Measurements from ENCODE around the gene MAP4K5.
A peak's percentile ranks its signal among the peaks of the same experiment; 100 is the strongest.

The MAP4K5 gene

GRCh38 chr14:50399251-50400032 lies 132.9 kb downstream of the MAP4K5 start:
- no peak for DNase-seq (ENCODE audit: low spot score)

GRCh38 chr14:50398189-50398580 lies 134.2 kb downstream of the MAP4K5 start:
- DNase-seq (ENCODE audit: low spot score), result no peak

GRCh38 chr14:50397390-50398188 lies 134.8 kb downstream of the MAP4K5 start:
- DNase-seq (ENCODE audit: low spot score), result peak; percentile 24

- DNase-seq (ENCODE audit: low spot score), result peak; percentile 63
These were observed 135.6 kb downstream of the MAP4K5 start, which contains the start of gene CDKL1 for GRCh38 chr14:50396631-50397389. CDKL1 (minus strand) TSS chr14:50396881; CDS start chr14:50395868, 1,013 bp downstream.

- no peak for DNase-seq (ENCODE audit: low spot score)
These were observed 136.9 kb downstream of the MAP4K5 start for GRCh38 chr14:50395448-50395847.

- DNase-seq (ENCODE audit: low spot score), result no peak
These were observed 137.7 kb downstream of the MAP4K5 start for GRCh38 chr14:50394713-50395112.

GRCh38 chr14:50389668-50390441 lies 142.5 kb downstream of the MAP4K5 start:
- peak; percentile 53 for DNase-seq (ENCODE audit: low spot score)

GRCh38 chr14:50388256-50388931 lies 144.0 kb downstream of the MAP4K5 start:
- no peak for DNase-seq (ENCODE audit: low spot score)

GRCh38 chr14:50387548-50387947 lies 144.8 kb downstream of the MAP4K5 start:
- no peak for DNase-seq (ENCODE audit: low spot score)

- no peak for DNase-seq (ENCODE audit: low spot score)
These were observed 148.6 kb downstream of the MAP4K5 start for GRCh38 chr14:50383618-50384225.

- DNase-seq (ENCODE audit: low spot score), result no peak
These were observed 150.5 kb downstream of the MAP4K5 start for GRCh38 chr14:50381823-50382287.

- no peak for DNase-seq (ENCODE audit: low spot score)
These were observed 151.4 kb downstream of the MAP4K5 start for GRCh38 chr14:50381008-50381407.

GRCh38 chr14:50380455-50380854 lies 151.9 kb downstream of the MAP4K5 start:
- DNase-seq (ENCODE audit: low spot score), result no peak

- DNase-seq (ENCODE audit: low spot score), result no peak
These were observed 152.8 kb downstream of the MAP4K5 start for GRCh38 chr14:50379563-50379962.

- DNase-seq (ENCODE audit: low spot score), result no peak
These were observed 154.8 kb downstream of the MAP4K5 start for GRCh38 chr14:50377550-50378085.

GRCh38 chr14:50375760-50376159 lies 156.6 kb downstream of the MAP4K5 start:
- no peak for DNase-seq (ENCODE audit: low spot score)

- no peak for DNase-seq (ENCODE audit: low spot score)
These were observed 158.4 kb downstream of the MAP4K5 start for GRCh38 chr14:50373959-50374358.

- no peak for DNase-seq (ENCODE audit: low spot score)
These were observed 160.8 kb downstream of the MAP4K5 start for GRCh38 chr14:50371546-50371945.
